Heart left ventricle (tissue), 16 donors: ENCODE measurements around the gene RGL1. TPM values are rescaled to one million over a fixed set of nuclear protein-coding genes. Genes with fewer than 3 reads are reported as not detected.

Source experiments
- ATAC-seq, 4 donors: fragments of 200-7000 bp; cut with Tn5 transposase; one replicate each; pipeline ENCODE4 v1.9.1; 2020 to 2022; ENCODE audit warnings: moderate library complexity in 4 of 4, mild to moderate bottlenecking in 3 of 4, moderate number of reproducible peaks in 1 of 4
- DNase-seq, 5 donors: peaks; one replicate each; pipeline ENCODE4 v3.0.0-alpha.2; 2020
- H3K27ac ChIP-seq, 12 donors: fragments of 200-600 bp; sonication (generic) in 4 of 12; one replicate each; pipeline versions ENCODE4 v1.5.0 to v1.8.0; 2016 to 2022; ENCODE audit warnings: mild to moderate bottlenecking in 2 of 12
- H3K27me3 ChIP-seq, 9 donors: fragments of 200-600 bp; sonication (generic) in 2 of 9; one replicate each; pipeline versions ENCODE4 v1.5.1 to v1.8.0; 2016 to 2022; ENCODE audit warnings: mild to moderate bottlenecking in 3 of 9
- H3K36me3 ChIP-seq, 9 donors: fragments of 200-600 bp; sonication (generic) in 2 of 9; one replicate each; pipeline versions ENCODE4 v1.5.0 to v1.8.0; 2018 to 2022; ENCODE audit warnings: mild to moderate bottlenecking in 2 of 9
- H3K4me1 ChIP-seq, 12 donors: fragments of 200-600 bp; sonication (generic) in 4 of 12; one replicate each; pipeline versions ENCODE4 v1.5.0 to v1.8.0; 2016 to 2022; ENCODE audit warnings: mild to moderate bottlenecking in 3 of 12
- H3K4me3 ChIP-seq, 12 donors: fragments of 200-600 bp; sonication (generic) in 4 of 12; one replicate each; pipeline versions ENCODE4 v1.5.0 to v1.8.0; 2017 to 2022; ENCODE audit warnings: mild to moderate bottlenecking in 9 of 12, moderate library complexity in 4 of 12
- H3K9me3 ChIP-seq, 12 donors: fragments of 200-600 bp; sonication (generic) in 4 of 12; one replicate each; pipeline versions ENCODE4 v1.5.0 to v1.8.0; 2016 to 2022; ENCODE audit warnings: mild to moderate bottlenecking in 1 of 12
- POLR2A ChIP-seq, 2 donors: fragments of 450-650 bp; IDR thresholded peaks; one replicate each; pipeline ENCODE4 v1.6.1; 2017; ENCODE audit warnings: antibody characterized with exemption in 2 of 2, mild to moderate bottlenecking in 2 of 2, moderate library complexity in 2 of 2
- WGBS, 4 donors: extraction: QIAGEN DNeasy Blood & Tissue Kit in 2 of 4; methylation state at CpG; one replicate each; pipeline versions ENCODE4 v1.1.5 to v1.1.7; 2013 to 2018; 5-methylcytosine and 5-hydroxymethylcytosine counted together
- intact Hi-C, 10 donors: fragments of 100-400 bp; cut with DNase I; formaldehyde crosslinking; loops; one replicate each; pipeline versions ENCODE4 v1.11.1 to v1.14.2; 2022
- polyA plus RNA-seq, 2 donors: library from polyadenylated mRNA; stranded (reverse); fragments of 200-250 nt; gene quantifications; one replicate each; pipeline ENCODE4 v1.2.3, GENCODE V29; 2013
- total RNA-seq, 9 donors: library from RNA; depleted of rRNA in 2 of 9; stranded (reverse); fragments of >200 nt in 2 of 9; fragmentation: NEBNext Ultra II Directional in 3 of 9; extraction: Animal tissue kit (Norgen Biotek cat#: 25700) in 3 of 9; gene quantifications; one replicate each; pipeline versions ENCODE4 v1.1.0 to v1.2.4, GENCODE V29; 2016 to 2023
- TF ChIP-seq, protein P1 (sequence below), 12 donors: fragments of 200-600 bp; sonication (generic) in 4 of 12; IDR thresholded peaks; one replicate each; pipeline versions ENCODE4 v1.5.0 to v1.8.0; 2018 to 2022; ENCODE audit warnings: antibody characterized with exemption in 12 of 12, mild to moderate bottlenecking in 5 of 12
- donor health status: ischemic (EF 13 %, LVEDD 7.1; RV severe dilation, severe dysfunction).
- donor health status: healthy with polysubstance abuse.
- donor health status: DM: no; HTN: yes; CAD: no.
- donor health status: DM: no; HTN: no; CAD: no.
- donor health status: ischemic (EF 25% LVEDD 6.9; RV normal size, moderate dysfunction).
- donor health status: ischemic (EF 25% LVEDD 5.7; RV mildly dilated, moderate dysfunction).
- donor health status: healthy.
- donor health status: DM: yes; HTN: yes; CAD: no.
- donor health status: ischemic (EF 35%, LVEDD 5.7; RV mildly dilated, moderate dysfunction).
- donor health status: nonischemic (EF 11% LVEDD 7.7; RV severe dilation, severe dysfunction).
- donor health status: DM: yes; HTN: yes; CAD: no.
- donor health status: PGD.
- donor health status: ischemic (EF 29% LVEDD 5.4; RV normal size, mild dysfunction).
- donor health status: nonischemic (EF 23%, LVEDD 6.1; RV moderate dilation, normal function).

The RGL1 gene
- total and polyA plus RNA-seq, 11 donors, result 5.6 to 50.6 (median 15.5) TPM

DNA sequence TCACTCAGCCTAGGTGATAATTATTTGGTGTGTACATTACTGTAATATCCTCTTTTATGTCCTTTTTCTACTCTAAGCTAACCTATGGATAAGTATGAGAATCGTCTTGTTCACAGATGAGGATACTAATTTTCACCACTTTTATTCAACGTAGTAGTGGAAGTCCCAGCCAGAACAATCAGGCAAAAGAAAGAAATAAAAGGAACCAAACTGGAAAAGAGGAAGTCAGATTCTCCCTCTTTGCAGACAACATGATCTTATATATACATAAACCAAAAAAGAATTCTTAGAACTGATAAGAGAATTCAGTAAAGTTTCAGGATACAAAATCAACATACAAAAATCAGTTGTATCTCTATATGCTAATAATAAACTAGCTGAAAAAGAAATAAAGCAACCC, 12.6 kb upstream of the RGL1 start:
- Histone ChIP-seq H3K27ac (no peak overlapping the region), H3K9me3 (peaks cover 0 to 6% (median 0%) of the 10 kb centered on the region in 12 donors), H3K36me3 (no peaks in the 10 kb centered on the region), H3K27me3 (no peaks in the 10 kb centered on the region), H3K4me1 (peaks cover 0 to 24% (median 3%) of the 10 kb centered on the region in 12 donors), H3K4me3 (no peak overlapping the region)
- intact Hi-C loops, result no loop called here
- no peak for TF ChIP-seq POLR2A (IDR thresholded peaks at IDR 0.05)
- no peak for ATAC-seq
- WGBS, 4 donors, result 79 to 89% (median 86%) methylated on average over 2 of the region's 2 CpGs
- no peak for DNase-seq

DNA sequence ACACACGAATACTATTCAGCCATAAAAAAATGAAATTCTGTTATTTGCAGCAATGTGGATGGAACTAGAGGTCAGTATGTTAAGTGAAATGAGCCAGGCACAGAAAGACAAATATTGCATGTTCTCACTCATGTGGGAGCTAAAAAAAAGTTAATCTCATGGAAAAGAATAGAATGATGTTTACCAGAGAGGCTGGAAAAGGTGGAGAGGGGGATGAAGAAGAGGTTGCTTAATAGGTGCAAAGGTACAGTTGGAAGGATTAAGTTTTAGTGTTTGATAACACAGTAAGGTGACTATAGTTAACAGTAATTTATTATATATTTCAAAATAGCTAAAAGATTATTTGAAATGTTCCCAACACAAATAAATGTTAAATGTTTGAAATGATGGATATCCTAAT, 10.8 kb upstream of the RGL1 start:
- Histone ChIP-seq H3K9me3 (peaks cover 0 to 6% (median 0%) of the 10 kb centered on the region in 12 donors), H3K4me1 (peaks cover 0 to 24% (median 3%) of the 10 kb centered on the region in 12 donors), H3K4me3 (no peak overlapping the region), H3K36me3 (no peaks in the 10 kb centered on the region), H3K27me3 (no peaks in the 10 kb centered on the region), H3K27ac (no peak overlapping the region)
- intact Hi-C loops, result no loop called here
- no peak for DNase-seq
- TF ChIP-seq, protein P1, sequence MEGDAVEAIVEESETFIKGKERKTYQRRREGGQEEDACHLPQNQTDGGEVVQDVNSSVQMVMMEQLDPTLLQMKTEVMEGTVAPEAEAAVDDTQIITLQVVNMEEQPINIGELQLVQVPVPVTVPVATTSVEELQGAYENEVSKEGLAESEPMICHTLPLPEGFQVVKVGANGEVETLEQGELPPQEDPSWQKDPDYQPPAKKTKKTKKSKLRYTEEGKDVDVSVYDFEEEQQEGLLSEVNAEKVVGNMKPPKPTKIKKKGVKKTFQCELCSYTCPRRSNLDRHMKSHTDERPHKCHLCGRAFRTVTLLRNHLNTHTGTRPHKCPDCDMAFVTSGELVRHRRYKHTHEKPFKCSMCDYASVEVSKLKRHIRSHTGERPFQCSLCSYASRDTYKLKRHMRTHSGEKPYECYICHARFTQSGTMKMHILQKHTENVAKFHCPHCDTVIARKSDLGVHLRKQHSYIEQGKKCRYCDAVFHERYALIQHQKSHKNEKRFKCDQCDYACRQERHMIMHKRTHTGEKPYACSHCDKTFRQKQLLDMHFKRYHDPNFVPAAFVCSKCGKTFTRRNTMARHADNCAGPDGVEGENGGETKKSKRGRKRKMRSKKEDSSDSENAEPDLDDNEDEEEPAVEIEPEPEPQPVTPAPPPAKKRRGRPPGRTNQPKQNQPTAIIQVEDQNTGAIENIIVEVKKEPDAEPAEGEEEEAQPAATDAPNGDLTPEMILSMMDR (IDR thresholded peaks at IDR 0.05), result no peak
- TF ChIP-seq POLR2A (IDR thresholded peaks at IDR 0.05), result no peak
- ATAC-seq, result no peak
- WGBS, 4 donors, result 70 to 88% (median 81%) methylated on average over 1 of the region's 1 CpG

DNA sequence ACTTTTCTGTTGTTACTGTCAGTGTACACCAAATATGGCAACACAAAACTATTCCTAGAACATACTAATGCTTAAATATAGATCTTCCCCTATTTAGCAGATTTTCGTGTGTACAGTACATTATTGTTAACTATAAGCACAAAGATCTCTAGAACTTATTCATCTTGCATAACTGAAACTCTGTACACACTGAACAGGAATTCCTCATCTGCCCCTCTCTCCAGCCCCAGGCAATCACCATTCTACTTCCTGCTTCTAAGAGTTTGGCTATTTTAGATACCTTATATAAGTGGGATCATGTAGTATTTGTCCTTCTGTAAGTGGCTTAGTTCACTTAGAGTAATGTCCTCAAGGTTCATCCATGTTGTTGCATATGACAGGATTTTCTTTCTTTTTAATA, 4.5 kb upstream of the RGL1 start:
- DNase-seq (no peak), ATAC-seq (no peak)
- TF ChIP-seq, protein P1 (IDR thresholded peaks at IDR 0.05), result no peak
- no peak for TF ChIP-seq POLR2A (IDR thresholded peaks at IDR 0.05)
- Histone ChIP-seq H3K27ac (no peak overlapping the region), H3K4me1 (peaks cover 0 to 12% (median 5%) of the 10 kb centered on the region in 12 donors), H3K36me3 (no peaks in the 10 kb centered on the region), H3K9me3 (peaks cover 0 to 26% (median 2%) of the 10 kb centered on the region in 12 donors), H3K27me3 (no peaks in the 10 kb centered on the region), H3K4me3 (no peak overlapping the region)
- 78 to 83% (median 79%) methylated on average over 1 of the region's 1 CpG for WGBS, 4 donors
- intact Hi-C loops, result loop anchor here in 3 of 10 donors (10.0 kb wide), 4 partner anchors 66 to 146 kb away; partner anchors contain the start of gene APOBEC4 (in 1 of the 3)

DNA sequence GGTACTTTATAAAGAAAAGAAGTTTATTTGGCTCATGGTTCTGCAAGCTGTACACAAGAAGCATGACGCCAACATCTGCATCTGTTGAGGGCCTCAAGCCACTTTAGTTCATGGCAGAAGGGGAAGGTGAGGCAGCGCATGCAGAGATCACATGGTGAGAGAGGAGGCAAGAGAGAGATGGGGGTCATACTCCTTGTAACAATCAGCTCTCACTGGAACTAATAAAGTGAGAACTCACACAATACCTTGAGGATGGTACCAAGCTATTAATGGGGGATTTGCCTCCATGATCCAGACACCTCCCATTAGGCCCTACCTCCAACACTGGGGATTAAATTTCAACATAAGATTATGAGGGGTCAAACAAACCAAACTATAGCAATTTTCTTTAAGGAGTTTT, 3.3 kb upstream of the RGL1 start:
- TF ChIP-seq POLR2A (IDR thresholded peaks at IDR 0.05), result no peak
- TF ChIP-seq, protein P1 (IDR thresholded peaks at IDR 0.05), result no peak
- Histone ChIP-seq H3K36me3 (no peaks in the 10 kb centered on the region), H3K4me1 (peaks cover 0 to 22% (median 12%) of the 10 kb centered on the region in 12 donors), H3K27ac (no peak overlapping the region), H3K4me3 (no peak overlapping the region), H3K9me3 (peaks cover 0 to 26% (median 2%) of the 10 kb centered on the region in 12 donors), H3K27me3 (no peaks in the 10 kb centered on the region)
- intact Hi-C loops, result loop anchor here in 3 of 10 donors (10.0 kb wide), 4 partner anchors 67 to 147 kb away; partner anchors contain the start of gene APOBEC4 (in 1 of the 3)
- 98 to 100% (median 100%) methylated on average over 2 of the region's 2 CpGs for WGBS, 4 donors
- ATAC-seq, result no peak
- no peak for DNase-seq
